Heart right ventricle (tissue), 16 donors: ENCODE results near the gene APC2. TPM values are rescaled to one million over a fixed set of nuclear protein-coding genes. Genes with fewer than 3 reads are reported as not detected.

Experiments
- ATAC-seq, 8 donors: fragments of 200-7000 bp; cut with Tn5 transposase; one replicate each; pipeline ENCODE4 v1.9.1; 2020; ENCODE audit warnings: mild to moderate bottlenecking in 8 of 8, moderate library complexity in 8 of 8, moderate number of reproducible peaks in 1 of 8
- DNase-seq, 2 donors: peaks; one replicate each; pipeline ENCODE4 v3.0.0-alpha.2; 2020
- H3K27ac ChIP-seq, 10 donors: fragments of 200-600 bp; sonication (generic) in 2 of 10; one replicate each; pipeline versions ENCODE4 v1.5.0 to v1.8.0; 2020 to 2022; ENCODE audit warnings: mild to moderate bottlenecking in 3 of 10
- H3K27me3 ChIP-seq, 7 donors: fragments of 200-600 bp; one replicate each; pipeline ENCODE4 v1.8.0; 2021 to 2022; ENCODE audit warnings: mild to moderate bottlenecking in 2 of 7
- H3K36me3 ChIP-seq, 9 donors: fragments of 200-600 bp; sonication (generic) in 1 of 9; one replicate each; pipeline versions ENCODE4 v1.5.0 to v1.8.0; 2020 to 2022; ENCODE audit warnings: mild to moderate bottlenecking in 2 of 9
- H3K4me1 ChIP-seq, 9 donors: fragments of 200-600 bp; sonication (generic) in 1 of 9; one replicate each; pipeline versions ENCODE4 v1.5.0 to v1.8.0; 2020 to 2022; ENCODE audit warnings: mild to moderate bottlenecking in 4 of 9
- H3K4me3 ChIP-seq, 10 donors: fragments of 200-600 bp; sonication (generic) in 2 of 10; one replicate each; pipeline versions ENCODE4 v1.5.0 to v1.8.0; 2020 to 2022; ENCODE audit warnings: mild to moderate bottlenecking in 7 of 10, moderate library complexity in 2 of 10
- H3K9me3 ChIP-seq, 11 donors: fragments of 200-600 bp in 10 of 11; sonication (generic) in 2 of 11; one replicate each; pipeline versions ENCODE4 v1.5.0 to v1.8.0; 2013 to 2022; ENCODE audit warnings: mild to moderate bottlenecking in 2 of 11, control low read depth in 1 of 11, moderate library complexity in 1 of 11
- WGBS, 2 donors: extraction: QIAGEN DNeasy Blood & Tissue Kit; methylation state at CpG; one replicate each; pipeline ENCODE4 v1.1.7; 2013; ENCODE audit warnings: inconsistent platforms in 1 of 2; 5-methylcytosine and 5-hydroxymethylcytosine counted together
- intact Hi-C, 10 donors: fragments of 100-400 bp; cut with DNase I; formaldehyde crosslinking; loops; one replicate each; pipeline versions ENCODE4 v1.11.1 to v1.14.2; 2022
- polyA plus RNA-seq, 2 donors: library from polyadenylated mRNA; stranded (reverse); fragments of 200-250 nt; gene quantifications; one replicate each; pipeline ENCODE4 v1.2.3, GENCODE V29; 2013
- total RNA-seq, 10 donors: library from RNA; stranded (reverse); fragmentation: NEBNext Ultra II Directional in 3 of 10; extraction: Animal tissue kit (Norgen Biotek cat#: 25700) in 3 of 10; gene quantifications; one replicate each; pipeline versions ENCODE4 v1.2.1 to v1.2.4, GENCODE V29; 2021 to 2023
- TF ChIP-seq, protein P1 (sequence below), 9 donors: fragments of 200-600 bp; sonication (generic) in 2 of 9; IDR thresholded peaks; one replicate each; pipeline versions ENCODE4 v1.5.0 to v1.8.0; 2021 to 2022; ENCODE audit warnings: antibody characterized with exemption in 9 of 9, mild to moderate bottlenecking in 5 of 9, moderate library complexity in 1 of 9
- donor health status: Arrhythmogenic right ventricular cardiomyopathy.
- donor health status: ischemic (EF 13 %, LVEDD 7.1; RV severe dilation, severe dysfunction).
- donor health status: healthy with polysubstance abuse.
- donor health status: DM: no; HTN: yes; CAD: no.
- donor health status: DM: no; HTN: no; CAD: no.
- donor health status: ischemic (EF 25% LVEDD 6.9; RV normal size, moderate dysfunction).
- donor health status: ischemic (EF 25% LVEDD 5.7; RV mildly dilated, moderate dysfunction).
- donor health status: healthy.
- donor health status: DM: yes; HTN: yes; CAD: no.
- donor health status: Ischemic cardiomyopathy.
- donor health status: ischemic (EF 35%, LVEDD 5.7; RV mildly dilated, moderate dysfunction).
- donor health status: nonischemic (EF 11% LVEDD 7.7; RV severe dilation, severe dysfunction).
- donor health status: DM: yes; HTN: yes; CAD: no.
- donor health status: PGD.
- donor health status: ischemic (EF 29% LVEDD 5.4; RV normal size, mild dysfunction).
- donor health status: nonischemic (EF 23%, LVEDD 6.1; RV moderate dilation, normal function).

Gene APC2
- total and polyA plus RNA-seq, 12 donors = 0.02 to 0.23 (median 0.09) TPM; not detected in 1

DNA sequence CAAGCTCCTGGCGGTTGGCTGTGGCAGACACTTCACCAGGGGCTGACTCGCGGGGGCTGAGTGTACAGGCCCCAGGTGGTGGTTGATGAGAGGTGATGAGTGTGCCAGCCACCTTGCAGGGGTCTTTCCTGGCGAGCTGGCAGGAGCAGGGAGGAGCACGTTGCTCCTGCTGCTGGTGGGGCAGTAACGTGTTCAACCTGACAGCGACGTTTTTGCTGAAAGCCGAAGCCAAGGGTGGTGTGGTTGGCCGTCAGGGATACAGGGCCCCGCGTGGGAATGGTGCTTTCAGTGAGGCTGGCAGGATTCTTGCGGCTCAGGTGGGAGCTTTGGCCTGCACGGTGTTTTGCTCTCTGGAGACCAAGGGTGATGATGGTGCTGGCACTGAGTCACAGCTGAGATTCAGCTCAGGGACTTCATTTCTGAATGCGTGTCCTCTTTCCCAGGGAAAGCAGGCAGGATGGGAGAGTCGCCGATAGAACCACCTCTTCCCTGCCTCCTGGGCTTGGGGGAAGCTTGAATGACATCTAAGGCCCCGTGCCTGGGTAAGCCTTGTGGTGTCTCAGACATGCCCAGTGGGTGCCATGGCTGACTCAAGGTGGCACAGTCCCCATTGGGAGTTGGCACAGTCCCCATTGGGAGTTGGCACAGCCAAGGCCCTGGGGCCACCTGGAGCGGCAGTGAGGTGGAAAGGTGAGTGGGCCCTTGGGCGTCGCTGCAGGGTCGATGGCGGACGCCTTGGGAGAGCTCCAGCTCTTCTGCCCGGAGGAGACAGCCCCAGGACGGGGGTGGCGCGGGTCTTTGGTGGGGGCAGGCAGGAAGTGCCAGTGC is 33.7 kb upstream of the APC2 start:
- peak overlapping the region in 5 of 10 donors; percentile 2 to 21 (median 12) for H3K4me3 ChIP-seq
- H3K27ac ChIP-seq = peak overlapping the region; percentile 19 to 85 (median 70)
- DNase-seq (no peak), ATAC-seq (no peak)
- 52 to 53% methylated on average over 28 of the region's 28 CpGs for WGBS, 2 donors
- intact Hi-C loops = loop anchor here in 1 of 10 donors (10.0 kb wide), 1 partner anchor 141 kb away; the partner anchor contains the start of gene FAM174C
- peaks cover 0 to 65% (median 16%) of the 10 kb centered on the region in 9 donors for H3K36me3 ChIP-seq
- no peaks in the 10 kb centered on the region for H3K27me3 ChIP-seq
- TF ChIP-seq, protein P1, sequence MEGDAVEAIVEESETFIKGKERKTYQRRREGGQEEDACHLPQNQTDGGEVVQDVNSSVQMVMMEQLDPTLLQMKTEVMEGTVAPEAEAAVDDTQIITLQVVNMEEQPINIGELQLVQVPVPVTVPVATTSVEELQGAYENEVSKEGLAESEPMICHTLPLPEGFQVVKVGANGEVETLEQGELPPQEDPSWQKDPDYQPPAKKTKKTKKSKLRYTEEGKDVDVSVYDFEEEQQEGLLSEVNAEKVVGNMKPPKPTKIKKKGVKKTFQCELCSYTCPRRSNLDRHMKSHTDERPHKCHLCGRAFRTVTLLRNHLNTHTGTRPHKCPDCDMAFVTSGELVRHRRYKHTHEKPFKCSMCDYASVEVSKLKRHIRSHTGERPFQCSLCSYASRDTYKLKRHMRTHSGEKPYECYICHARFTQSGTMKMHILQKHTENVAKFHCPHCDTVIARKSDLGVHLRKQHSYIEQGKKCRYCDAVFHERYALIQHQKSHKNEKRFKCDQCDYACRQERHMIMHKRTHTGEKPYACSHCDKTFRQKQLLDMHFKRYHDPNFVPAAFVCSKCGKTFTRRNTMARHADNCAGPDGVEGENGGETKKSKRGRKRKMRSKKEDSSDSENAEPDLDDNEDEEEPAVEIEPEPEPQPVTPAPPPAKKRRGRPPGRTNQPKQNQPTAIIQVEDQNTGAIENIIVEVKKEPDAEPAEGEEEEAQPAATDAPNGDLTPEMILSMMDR (IDR thresholded peaks at IDR 0.05) = no peak
- peaks cover 51 to 83% (median 75%) of the 10 kb centered on the region in 9 donors for H3K4me1 ChIP-seq
- no peaks in the 10 kb centered on the region for H3K9me3 ChIP-seq

DNA sequence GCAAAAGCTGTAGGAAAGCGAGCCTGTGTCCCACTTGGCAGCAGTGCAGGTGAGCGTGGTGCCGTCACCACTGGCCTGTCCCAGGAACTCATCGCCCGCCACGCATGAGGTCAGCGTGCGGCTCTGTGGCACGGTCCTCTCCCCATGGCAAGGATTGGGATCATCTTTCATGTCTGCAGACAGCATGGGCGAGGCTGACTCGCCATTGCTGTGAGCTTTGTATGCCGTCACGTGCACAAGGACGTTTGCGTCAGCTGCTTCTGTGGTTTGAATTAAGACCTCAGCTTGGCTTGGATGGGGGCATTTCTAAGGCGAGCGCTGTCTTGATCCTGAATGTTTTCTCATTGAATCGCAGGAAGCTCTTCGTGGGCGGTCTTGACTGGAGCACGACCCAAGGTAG is 32.8 kb upstream of the APC2 start:
- no peaks in the 10 kb centered on the region for H3K27me3 ChIP-seq
- peaks cover 42 to 73% (median 66%) of the 10 kb centered on the region in 9 donors for H3K4me1 ChIP-seq
- intact Hi-C loops = loop anchor here in 1 of 10 donors (10.0 kb wide), 1 partner anchor 142 kb away; the partner anchor contains the start of gene FAM174C
- TF ChIP-seq, protein P1 (IDR thresholded peaks at IDR 0.05) = no peak
- WGBS, 2 donors = 82 to 84% methylated on average over 21 of the region's 21 CpGs
- H3K27ac ChIP-seq = peak overlapping the region in 3 of 10 donors; percentile 66 to 85 (median 76)
- ATAC-seq (no peak), DNase-seq (no peak)
- peaks cover 5 to 74% (median 25%) of the 10 kb centered on the region in 9 donors for H3K36me3 ChIP-seq
- no peak overlapping the region for H3K4me3 ChIP-seq
- no peaks in the 10 kb centered on the region for H3K9me3 ChIP-seq

DNA sequence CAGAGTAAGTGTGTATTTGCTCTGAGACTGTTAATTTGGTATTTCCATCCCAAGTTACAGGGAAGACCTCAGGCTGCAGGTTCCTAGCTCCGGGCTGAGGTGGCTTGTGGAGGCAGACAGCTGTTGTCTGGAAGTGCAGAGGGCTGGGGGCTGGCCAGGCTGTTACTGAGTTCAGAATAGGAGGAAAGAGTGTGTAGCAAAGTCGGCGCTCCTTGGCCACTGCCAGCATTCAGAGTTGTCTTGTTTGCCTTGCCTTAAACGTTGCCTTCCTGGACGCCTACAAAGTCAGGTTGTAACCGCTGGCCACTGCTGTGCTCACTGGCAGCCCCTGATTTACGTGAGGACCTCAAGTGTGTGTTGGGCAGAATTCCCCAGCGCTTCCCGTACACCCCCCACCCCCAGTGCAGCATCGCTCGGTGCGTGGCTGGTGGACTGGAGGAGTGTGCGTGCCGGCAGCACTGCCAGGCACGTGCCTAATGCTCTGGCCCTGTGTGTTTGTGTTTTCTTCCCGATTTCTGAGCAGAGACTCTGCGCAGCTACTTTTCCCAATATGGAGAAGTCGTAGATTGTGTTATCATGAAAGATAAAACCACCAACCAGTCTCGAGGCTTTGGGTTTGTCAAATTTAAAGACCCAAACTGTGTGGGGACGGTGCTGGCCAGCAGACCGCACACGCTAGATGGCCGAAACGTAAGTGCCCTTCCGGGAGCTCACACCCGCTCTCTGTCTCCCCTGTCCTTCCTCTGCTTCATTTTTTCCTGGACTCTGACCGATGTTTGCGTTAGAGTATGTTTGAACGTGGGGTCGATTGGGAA is 32.0 kb upstream of the APC2 start:
- intact Hi-C loops = loop anchor here in 1 of 10 donors (10.0 kb wide), 1 partner anchor 143 kb away; the partner anchor contains the start of gene FAM174C
- Histone ChIP-seq H3K27me3 (no peaks in the 10 kb centered on the region), H3K4me3 (no peak overlapping the region), H3K9me3 (no peaks in the 10 kb centered on the region), H3K36me3 (peaks cover 5 to 74% (median 31%) of the 10 kb centered on the region in 9 donors), H3K4me1 (peaks cover 34 to 69% (median 59%) of the 10 kb centered on the region in 9 donors), H3K27ac (peak overlapping the region in 5 of 10 donors; percentile 9 to 71 (median 21))
- ATAC-seq = peak in 3 of 8 donors; percentile 26 to 33 (median 32)
- 57 to 61% methylated on average over 30 of the region's 30 CpGs for WGBS, 2 donors
- no peak for DNase-seq
- TF ChIP-seq, protein P1 (IDR thresholded peaks at IDR 0.05) = no peak

DNA sequence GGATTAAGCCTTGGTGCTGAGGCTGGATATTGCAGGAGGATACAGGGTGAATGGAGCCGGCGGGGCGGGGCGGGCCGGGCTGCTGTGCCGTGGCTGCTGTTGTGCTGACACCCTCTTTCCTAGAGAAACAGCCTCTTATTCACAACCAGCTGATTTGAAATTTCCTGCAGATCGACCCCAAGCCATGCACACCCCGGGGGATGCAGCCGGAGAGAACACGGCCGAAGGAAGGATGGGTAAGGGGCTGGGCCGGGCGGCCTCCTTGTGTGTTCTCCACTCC is 31.5 kb upstream of the APC2 start:
- WGBS, 2 donors = 69 to 73% methylated on average over 13 of the region's 13 CpGs
- no peaks in the 10 kb centered on the region for H3K9me3 ChIP-seq
- H3K36me3 ChIP-seq = peaks cover 5 to 74% (median 34%) of the 10 kb centered on the region in 9 donors
- no peak for ATAC-seq
- TF ChIP-seq, protein P1 (IDR thresholded peaks at IDR 0.05) = no peak
- no peak for DNase-seq
- H3K27ac ChIP-seq = peak overlapping the region in 5 of 10 donors; percentile 9 to 71 (median 21)
- intact Hi-C loops = loop anchor here in 1 of 10 donors (10.0 kb wide), 1 partner anchor 144 kb away; the partner anchor contains the start of gene FAM174C
- H3K27me3 ChIP-seq = no peaks in the 10 kb centered on the region
- peaks cover 31 to 66% (median 53%) of the 10 kb centered on the region in 9 donors for H3K4me1 ChIP-seq
- H3K4me3 ChIP-seq = no peak overlapping the region
